CD14-positive monocyte (primary cell): ENCODE data around the gene TPPP. TPM values are rescaled to one million over a fixed set of nuclear protein-coding genes. Genes with fewer than 3 reads are reported as not detected.

Source experiments
- DNase-seq, 3 donors: peaks; one replicate each; pipeline ENCODE4 v3.0.0-alpha.2; 2011 to 2022
- H2AFZ ChIP-seq: 2 replicates; pipeline ENCODE4 v1.6.0; 2012; ENCODE audit warnings: mild to moderate bottlenecking, low read depth, low read length, inconsistent platforms; ENCODE audit not compliant: insufficient read depth, poor library complexity, severe bottlenecking
- H3K27ac ChIP-seq, 2 donors: 1 replicate in 1 of 2; 2 replicates in 1 of 2; pipeline ENCODE4 v1.5.1; 2012 to 2013; ENCODE audit warnings: low read length in 2 of 2, control low read depth in 1 of 2, inconsistent platforms in 1 of 2, low read depth in 1 of 2, mild to moderate bottlenecking in 1 of 2
- H3K27me3 ChIP-seq, 2 donors: one replicate each; pipeline versions ENCODE4 v1.6.0 to v1.6.1; 2011 to 2013; ENCODE audit warnings: low read length in 2 of 2; ENCODE audit not compliant: control insufficient read depth in 2 of 2, insufficient read depth in 2 of 2
- H3K36me3 ChIP-seq, 2 donors: replicated peaks in 1 of 2; 1 replicate in 1 of 2; 2 replicates in 1 of 2; pipeline versions ENCODE4 v1.5.1 to v1.6.1; 2012 to 2013; ENCODE audit warnings: low read length in 2 of 2, control low read depth in 1 of 2, inconsistent platforms in 1 of 2, mild to moderate bottlenecking in 1 of 2; ENCODE audit not compliant: insufficient read depth in 2 of 2, control insufficient read depth in 1 of 2
- H3K4me1 ChIP-seq, 2 donors: 1 replicate in 1 of 2; 2 replicates in 1 of 2; pipeline versions ENCODE4 v1.5.1 to v1.6.1; 2012 to 2013; ENCODE audit warnings: low read length in 2 of 2, control low read depth in 1 of 2, inconsistent platforms in 1 of 2, mild to moderate bottlenecking in 1 of 2, moderate library complexity in 1 of 2; ENCODE audit not compliant: insufficient read depth in 2 of 2, control insufficient read depth in 1 of 2
- H3K4me2 ChIP-seq: replicated peaks from 2 replicates; pipeline ENCODE3; 2012; ENCODE audit warnings: low read length, moderate library complexity, mild to moderate bottlenecking; ENCODE audit not compliant: poor library complexity, severe bottlenecking; ENCODE audit errors: extremely low read depth
- H3K4me3 ChIP-seq, 3 experiments: fragments of 200-600 bp in 1 of 3; sonication (generic) in 1 of 3; replicated peaks in 1 of 3; 1 replicate in 2 of 3; 2 replicates in 1 of 3; pipeline ENCODE4 v1.5.1; 2011 to 2013; ENCODE audit warnings: low read length in 3 of 3, mild to moderate bottlenecking in 3 of 3, control low read depth in 2 of 3, low read depth in 2 of 3, inconsistent platforms in 1 of 3, moderate library complexity in 1 of 3
- H3K79me2 ChIP-seq: 2 replicates; pipeline ENCODE4 v1.6.0; 2012; ENCODE audit warnings: mild to moderate bottlenecking, control low read depth, inconsistent platforms, low read length, moderate library complexity; ENCODE audit not compliant: insufficient read depth
- H3K9ac ChIP-seq: 2 replicates; pipeline ENCODE4 v1.6.0; 2017; ENCODE audit warnings: low read length, mild to moderate bottlenecking; ENCODE audit not compliant: insufficient read depth, poor library complexity, severe bottlenecking
- H3K9me3 ChIP-seq, 2 donors: replicated peaks in 1 of 2; 1 replicate in 1 of 2; 2 replicates in 1 of 2; pipeline versions ENCODE4 v1.5.1 to v1.6.1; 2012 to 2013; ENCODE audit warnings: low read length in 2 of 2, control low read depth in 1 of 2; ENCODE audit not compliant: control insufficient read depth in 1 of 2, insufficient read depth in 1 of 2
- H4K20me1 ChIP-seq: 2 replicates; pipeline ENCODE4 v1.6.0; 2012; ENCODE audit warnings: mild to moderate bottlenecking, low read length, control low read depth, moderate library complexity; ENCODE audit not compliant: insufficient read depth
- H3K27ac Mint-ChIP-seq, 7 donors: one replicate each; pipeline ENCODE4 v1.8.0; 2020; ENCODE audit warnings: mild to moderate bottlenecking in 7 of 7, mixed read lengths in 7 of 7, moderate library complexity in 6 of 7, inconsistent platforms in 2 of 7
- H3K27me3 Mint-ChIP-seq, 3 donors: one replicate each; pipeline ENCODE4 v1.8.0; 2021 to 2022; ENCODE audit warnings: low read depth in 3 of 3, mild to moderate bottlenecking in 3 of 3, mixed read lengths in 3 of 3, moderate library complexity in 3 of 3, inconsistent platforms in 1 of 3
- H3K36me3 Mint-ChIP-seq, 2 donors: one replicate each; pipeline ENCODE4 v1.8.0; 2020; ENCODE audit warnings: mixed read lengths in 2 of 2, inconsistent platforms in 1 of 2, mild to moderate bottlenecking in 1 of 2
- H3K4me1 Mint-ChIP-seq: one replicate; pipeline ENCODE4 v1.8.0; 2020; ENCODE audit warnings: mild to moderate bottlenecking, mixed read lengths
- H3K4me3 Mint-ChIP-seq, 2 donors: one replicate each; pipeline ENCODE4 v1.8.0; 2020; ENCODE audit warnings: mild to moderate bottlenecking in 2 of 2, mixed read lengths in 2 of 2, moderate library complexity in 1 of 2
- H3K9me3 Mint-ChIP-seq, 7 donors: one replicate each; pipeline ENCODE4 v1.8.0; 2020 to 2022; ENCODE audit warnings: mixed read lengths in 7 of 7, mild to moderate bottlenecking in 6 of 7, moderate library complexity in 6 of 7, inconsistent platforms in 2 of 7
- WGBS: methylation state at CpG from one replicate; pipeline ENCODE4 v1.1.5; 2013; ENCODE audit warnings: missing lambda C conversion rate; ENCODE audit not compliant: insufficient coverage; 5-methylcytosine and 5-hydroxymethylcytosine counted together
- intact Hi-C, 2 donors: fragments of 100-400 bp; cut with micrococcal nuclease; formaldehyde crosslinking; loops; one replicate each; pipeline versions ENCODE4 v1.15.0 to v1.15.1; 2023
- polyA plus RNA-seq, 3 donors: library from polyadenylated mRNA; depleted of rRNA in 1 of 3; unstranded in 2 of 3; stranded (reverse) in 1 of 3; fragments of 300-500 nt in 2 of 3; fragments of >200 nt in 1 of 3; fragmentation: Illumina TruSeq in 2 of 3; gene quantifications; 1 replicate in 2 of 3; 2 replicates in 1 of 3; pipeline ENCODE4 v1.2.3, GENCODE V29; 2012 to 2021
- TF ChIP-seq, protein P1 (sequence below): fragments of 200-600 bp; IDR thresholded peaks from one replicate; pipeline ENCODE4 v1.8.0; 2022; ENCODE audit warnings: antibody characterized with exemption, mild to moderate bottlenecking

TPPP gene
- polyA plus RNA-seq, 3 donors: 0.02 to 0.17 (median 0.06) TPM

- Histone ChIP-seq H3K4me1 (no peaks in the 10 kb centered on the region), H3K27ac (no peak overlapping the region), H2AFZ (no peak overlapping the region), H4K20me1 (no peaks in the 10 kb centered on the region), H3K9ac (no peak overlapping the region), H3K36me3 (peaks cover 8 to 44% of the 10 kb centered on the region in 2 donors), H3K9me3 (peaks cover 6 to 9% of the 10 kb centered on the region in 2 donors), H3K79me2 (no peaks in the 10 kb centered on the region), H3K4me2 (no peak overlapping the region), H3K27me3 (no peaks in the 10 kb centered on the region), H3K4me3 (no peak overlapping the region)
- TF ChIP-seq, protein P1, sequence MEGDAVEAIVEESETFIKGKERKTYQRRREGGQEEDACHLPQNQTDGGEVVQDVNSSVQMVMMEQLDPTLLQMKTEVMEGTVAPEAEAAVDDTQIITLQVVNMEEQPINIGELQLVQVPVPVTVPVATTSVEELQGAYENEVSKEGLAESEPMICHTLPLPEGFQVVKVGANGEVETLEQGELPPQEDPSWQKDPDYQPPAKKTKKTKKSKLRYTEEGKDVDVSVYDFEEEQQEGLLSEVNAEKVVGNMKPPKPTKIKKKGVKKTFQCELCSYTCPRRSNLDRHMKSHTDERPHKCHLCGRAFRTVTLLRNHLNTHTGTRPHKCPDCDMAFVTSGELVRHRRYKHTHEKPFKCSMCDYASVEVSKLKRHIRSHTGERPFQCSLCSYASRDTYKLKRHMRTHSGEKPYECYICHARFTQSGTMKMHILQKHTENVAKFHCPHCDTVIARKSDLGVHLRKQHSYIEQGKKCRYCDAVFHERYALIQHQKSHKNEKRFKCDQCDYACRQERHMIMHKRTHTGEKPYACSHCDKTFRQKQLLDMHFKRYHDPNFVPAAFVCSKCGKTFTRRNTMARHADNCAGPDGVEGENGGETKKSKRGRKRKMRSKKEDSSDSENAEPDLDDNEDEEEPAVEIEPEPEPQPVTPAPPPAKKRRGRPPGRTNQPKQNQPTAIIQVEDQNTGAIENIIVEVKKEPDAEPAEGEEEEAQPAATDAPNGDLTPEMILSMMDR: no peak
- no peak overlapping the region for H3K27ac Mint-ChIP-seq
- DNase-seq: no peak
- peaks cover 3 to 33% (median 12%) of the 10 kb centered on the region in 7 donors for H3K9me3 Mint-ChIP-seq
- no peaks in the 10 kb centered on the region for H3K4me1 Mint-ChIP-seq
- H3K4me3 Mint-ChIP-seq: no peak overlapping the region
- intact Hi-C loops: loop anchor here in 1 of 2 donors (10.0 kb wide), 1 partner anchor 243 kb away; no protein-coding TSS in a partner anchor
- 98% methylated on average over 52 of the region's 53 CpGs for WGBS
- peaks cover 0 to 1% (median 0%) of the 10 kb centered on the region in 3 donors for H3K27me3 Mint-ChIP-seq
- H3K36me3 Mint-ChIP-seq: peaks cover 36 to 58% of the 10 kb centered on the region in 2 donors
These were observed 31.0 kb downstream of the TPPP start for GRCh38 chr5:661891-662750.

GRCh38 chr5:660491-661030 is 32.6 kb downstream of the TPPP start:
- Histone ChIP-seq H2AFZ (no peak overlapping the region), H3K4me3 (no peak overlapping the region), H4K20me1 (no peaks in the 10 kb centered on the region), H3K4me2 (no peak overlapping the region), H3K4me1 (no peaks in the 10 kb centered on the region), H3K27me3 (no peaks in the 10 kb centered on the region), H3K36me3 (peaks cover 11 to 53% of the 10 kb centered on the region in 2 donors), H3K79me2 (no peaks in the 10 kb centered on the region), H3K27ac (no peak overlapping the region), H3K9ac (no peak overlapping the region), H3K9me3 (peaks cover 6 to 9% of the 10 kb centered on the region in 2 donors)
- Mint-ChIP-seq H3K27me3 (peaks cover 0 to 1% (median 0%) of the 10 kb centered on the region in 3 donors), H3K4me1 (no peaks in the 10 kb centered on the region), H3K9me3 (peaks cover 3 to 33% (median 12%) of the 10 kb centered on the region in 7 donors), H3K27ac (no peak overlapping the region), H3K4me3 (no peak overlapping the region), H3K36me3 (peaks cover 48 to 67% of the 10 kb centered on the region in 2 donors)
- WGBS: no CpG with 5 or more reads among the region's 11 CpGs
- no peak for DNase-seq
- TF ChIP-seq, protein P1: no peak
- intact Hi-C loops: loop anchor here in 1 of 2 donors (10.0 kb wide), 1 partner anchor 244 kb away; no protein-coding TSS in a partner anchor
